NCI-H128 (cell line): ENCODE measurements around the gene HOXC12.

ENCODE experiments used
- DNase-seq: peaks from one replicate; lab custom pipeline; 2025; ENCODE audit not compliant: unreplicated experiment; lab: John Stamatoyannopoulos, UW

The HOXC12 gene

GRCh38 chr12:53971129-53971528 is 16.4 kb downstream of the HOXC12 start:
- no peak for DNase-seq

DNA sequence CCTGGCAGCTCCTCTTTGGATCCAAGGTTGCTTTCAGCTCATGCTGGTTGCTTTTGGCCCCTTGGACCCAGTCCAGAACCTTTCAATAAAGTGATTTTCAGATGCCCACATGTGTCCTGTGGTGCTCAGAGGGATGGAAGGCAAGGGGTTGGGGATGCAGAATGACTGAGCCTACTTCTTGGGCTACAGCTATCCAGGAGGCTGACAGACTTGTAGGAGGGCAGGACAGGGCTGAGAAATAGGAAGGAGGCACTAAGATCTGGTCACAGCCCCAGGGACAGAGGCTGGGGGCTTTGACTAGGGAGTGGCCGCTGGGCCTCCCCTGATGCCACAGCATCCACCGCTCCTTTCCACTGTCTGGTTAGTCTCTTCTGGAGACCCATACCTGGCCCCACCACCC is 17.0 kb downstream of the HOXC12 start:
- no peak for DNase-seq

- DNase-seq, result no peak
These were observed 17.5 kb downstream of the HOXC12 start for GRCh38 chr12:53972152-53972702.

DNA sequence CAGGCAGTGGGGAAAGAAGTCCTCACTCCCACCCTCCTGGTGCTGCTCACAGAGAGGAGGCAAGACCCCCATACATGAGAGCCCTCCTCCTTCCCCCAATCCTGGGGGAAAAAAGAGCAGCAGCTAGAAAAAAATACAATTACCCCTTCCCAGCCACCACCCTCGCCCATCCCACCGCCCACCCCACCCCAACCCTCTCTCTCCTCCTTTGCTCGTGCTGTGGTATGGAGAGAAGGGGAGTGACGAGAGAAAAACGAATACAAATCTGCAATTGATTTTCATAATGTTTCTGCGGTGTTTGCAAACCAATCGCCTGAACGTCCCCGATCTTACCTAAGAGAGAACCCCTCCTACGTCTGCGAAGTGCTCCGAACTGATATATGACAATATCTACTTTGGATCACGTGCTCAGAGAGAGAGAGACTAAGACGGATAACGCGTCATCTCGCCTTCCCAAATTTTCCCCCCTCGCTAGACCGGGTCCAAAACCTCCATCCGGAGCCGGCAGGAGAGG is 18.1 kb downstream of the HOXC12 start, which contains the start of gene HOXC11:
Gene HOXC11 (plus strand): TSS at position 405 of the 514 bp plus-strand sequence. CDS start 116 bp downstream, outside the sequence.
- no peak for DNase-seq

- no peak for DNase-seq
These were observed 18.7 kb downstream of the HOXC12 start for GRCh38 chr12:53973236-53974042.

DNA sequence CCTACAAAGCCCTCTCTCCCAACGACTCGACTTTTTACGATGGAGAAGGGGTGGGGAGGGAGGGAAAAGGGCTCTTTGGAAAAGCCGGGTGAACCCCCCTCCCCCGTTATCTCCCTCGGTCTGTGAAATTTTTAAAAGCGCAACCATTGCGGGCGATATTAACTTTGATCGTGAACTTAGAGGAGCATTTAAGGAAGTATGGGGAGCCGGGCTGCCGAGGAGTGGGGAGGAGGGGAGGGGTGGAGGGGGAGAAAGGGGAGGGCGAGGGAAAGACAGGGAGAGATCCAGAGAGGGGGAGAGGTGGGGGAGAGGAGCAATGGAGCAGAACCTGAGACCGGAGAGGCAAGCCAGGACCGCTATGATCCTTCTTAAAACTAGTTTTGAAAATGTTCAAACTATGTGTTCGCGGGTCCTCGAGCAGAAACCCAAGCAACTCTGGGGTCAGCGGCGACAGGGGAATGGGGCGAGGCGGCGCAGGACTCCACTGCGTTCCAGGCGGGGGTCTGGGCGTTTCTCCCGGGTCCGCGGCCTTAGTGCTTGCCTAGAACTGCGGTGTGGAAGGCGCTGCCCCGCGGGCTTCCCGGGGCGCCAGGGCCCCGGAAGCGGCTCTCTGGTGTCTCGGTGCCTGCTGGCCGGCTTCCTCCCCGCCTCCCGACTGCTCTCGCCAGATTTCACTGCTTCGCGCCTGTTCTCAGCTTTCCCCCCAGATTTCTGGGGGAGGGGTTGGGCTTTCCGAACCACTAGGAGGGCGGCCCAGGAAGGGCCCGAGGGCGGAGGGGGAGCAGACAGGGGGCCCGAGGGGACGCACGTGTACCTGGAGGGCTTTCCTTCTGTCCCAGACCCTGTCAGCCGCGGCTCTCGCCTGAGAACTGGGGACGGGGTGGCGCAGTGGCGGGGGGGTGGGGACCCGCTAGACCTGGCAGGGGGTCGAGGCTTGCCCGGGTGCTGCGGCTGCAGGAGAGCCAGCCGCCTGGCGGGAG is 19.7 kb downstream of the HOXC12 start, which contains the start of gene HOTAIR:
Gene HOTAIR (minus strand): TSS at position 871 of the 980 bp plus-strand sequence.
- DNase-seq, result no peak

- no peak for DNase-seq
These were observed 20.4 kb downstream of the HOXC12 start for GRCh38 chr12:53975064-53975471.

DNA sequence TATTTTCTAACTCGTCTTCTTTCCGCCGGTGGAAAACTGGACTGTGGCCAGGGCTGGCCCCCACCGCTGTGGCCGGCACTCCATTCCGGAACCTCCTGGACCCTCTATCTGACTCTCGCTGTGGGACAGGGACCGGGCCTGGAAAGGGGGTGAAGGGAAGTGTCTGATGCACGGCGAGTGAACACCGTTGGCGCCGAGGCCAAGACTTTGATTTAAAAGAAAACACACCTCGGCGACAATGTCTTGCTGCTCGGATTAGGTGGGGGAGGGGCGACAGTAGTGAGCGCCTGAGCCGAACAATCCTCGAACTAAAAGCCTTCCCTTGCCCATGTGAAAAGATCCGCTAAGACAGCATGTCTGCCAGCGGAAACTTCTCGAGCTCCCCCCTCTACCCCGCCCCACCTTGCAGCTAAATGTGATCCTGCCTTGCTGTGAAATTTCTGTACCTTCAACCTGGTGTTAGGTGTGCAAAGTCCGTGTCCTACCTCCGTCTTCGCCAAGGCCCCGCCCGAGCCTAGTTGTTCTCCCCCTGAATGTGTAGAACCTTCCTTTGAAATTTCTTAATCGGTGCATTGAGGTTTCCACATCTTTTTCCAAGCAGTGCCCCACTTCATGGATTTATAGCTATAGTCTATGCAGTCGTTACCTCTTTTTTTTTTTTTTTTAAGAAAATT is 20.9 kb downstream of the HOXC12 start:
- no peak for DNase-seq

DNA sequence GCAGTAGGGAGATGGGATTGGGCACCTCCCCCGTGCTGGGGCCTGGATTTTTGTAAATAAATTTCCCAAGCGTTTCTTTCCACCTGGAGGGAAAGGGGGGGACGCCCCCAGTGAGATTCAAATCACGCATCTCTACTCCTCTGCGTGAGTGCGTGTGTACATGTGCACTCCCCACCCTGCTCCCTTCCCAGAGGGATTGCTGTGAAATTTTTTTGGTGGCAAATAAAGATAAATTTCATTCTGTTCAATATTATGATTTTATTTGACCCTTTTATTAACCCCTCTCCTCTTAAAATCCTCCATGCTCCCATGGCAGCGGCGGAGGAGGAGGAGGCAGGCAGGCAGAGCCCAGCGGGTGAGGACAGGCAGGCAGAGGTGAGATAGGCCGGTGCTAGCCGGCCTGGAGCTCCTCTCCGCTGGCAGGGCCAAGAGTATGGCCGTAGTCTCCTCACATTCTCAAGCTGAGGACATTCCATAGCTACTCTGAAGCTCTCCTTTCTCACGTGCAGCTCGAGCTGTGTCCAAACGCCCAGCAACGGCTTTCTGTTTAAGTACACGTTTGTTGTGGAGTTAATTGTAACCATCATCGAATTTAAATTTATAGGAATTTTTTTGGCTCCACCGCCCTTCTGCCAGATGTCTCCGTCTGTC is 21.6 kb downstream of the HOXC12 start:
- no peak for DNase-seq

- DNase-seq, result no peak
These were observed 22.3 kb downstream of the HOXC12 start for GRCh38 chr12:53976823-53977595.

GRCh38 chr12:53977596-53978445 is 23.1 kb downstream of the HOXC12 start:
- no peak for DNase-seq

GRCh38 chr12:53978477-53979356 is 24.0 kb downstream of the HOXC12 start:
- DNase-seq, result no peak

DNA sequence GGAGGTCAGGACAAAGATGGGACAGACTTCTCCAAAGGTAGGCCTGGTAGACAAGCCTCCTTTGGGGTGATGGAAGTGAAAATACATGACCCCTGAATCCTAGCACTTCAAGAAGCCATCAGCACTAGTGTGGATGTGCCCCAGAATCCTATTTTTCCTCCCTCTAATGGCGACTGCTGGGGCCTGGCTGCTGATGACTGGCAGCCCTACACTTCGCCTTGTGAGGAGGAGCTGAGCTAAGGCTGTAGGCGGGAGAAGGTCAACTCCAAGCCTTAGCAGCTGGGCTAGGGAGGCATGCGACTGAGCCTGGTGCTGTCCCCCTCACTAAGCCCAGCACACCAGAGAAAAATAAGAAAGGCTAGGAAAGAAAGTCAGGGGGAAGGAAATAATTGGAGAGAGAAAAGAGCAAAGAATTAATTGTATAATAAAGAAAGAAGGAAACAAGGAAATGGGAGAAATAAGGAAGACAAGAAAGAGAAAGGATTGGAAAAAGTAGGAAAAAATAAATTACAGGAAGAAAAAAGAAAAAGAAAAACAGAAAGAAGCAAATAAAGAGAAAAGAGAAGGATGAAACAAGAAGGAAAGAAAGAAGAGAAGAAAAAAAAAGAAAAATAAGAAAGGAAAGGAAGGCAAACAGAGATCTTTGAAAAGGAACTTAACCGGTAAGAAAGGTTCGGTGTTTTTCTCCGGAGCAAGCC is 25.6 kb downstream of the HOXC12 start:
- no peak for DNase-seq

DNA sequence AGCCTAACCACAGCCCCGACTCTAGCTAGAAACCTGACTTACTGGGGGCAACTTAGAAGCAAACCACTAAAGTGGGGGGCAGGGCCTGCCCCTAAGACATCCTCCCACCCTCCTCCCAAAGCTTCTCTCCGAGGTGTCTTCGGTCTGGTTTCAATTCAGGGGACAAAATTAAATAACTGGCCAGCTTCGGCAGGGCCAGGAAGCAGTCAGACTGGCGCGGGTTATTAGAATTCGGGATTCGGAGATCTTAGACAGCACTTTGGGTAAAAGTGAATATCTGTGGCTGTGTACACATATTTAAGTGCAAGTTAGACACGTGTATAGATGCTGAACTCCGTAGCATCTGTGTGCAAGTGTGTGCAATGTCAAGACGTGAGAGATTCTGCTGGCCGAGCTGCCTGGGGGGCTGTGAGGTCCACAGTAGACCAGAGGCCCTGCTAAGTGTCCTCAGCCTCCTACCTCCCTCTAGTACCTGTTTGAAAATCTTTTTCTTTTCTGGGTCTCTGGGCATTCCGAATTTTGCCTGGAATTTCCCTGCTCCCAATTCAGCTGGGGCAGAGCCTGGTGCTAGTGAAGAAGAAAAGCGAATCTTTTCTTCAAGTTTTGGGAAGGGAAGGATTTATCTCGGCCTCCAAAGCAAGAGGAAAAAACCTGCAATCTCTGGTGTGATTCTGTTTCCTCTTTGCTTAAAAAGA is 26.2 kb downstream of the HOXC12 start:
- DNase-seq, result no peak

DNA sequence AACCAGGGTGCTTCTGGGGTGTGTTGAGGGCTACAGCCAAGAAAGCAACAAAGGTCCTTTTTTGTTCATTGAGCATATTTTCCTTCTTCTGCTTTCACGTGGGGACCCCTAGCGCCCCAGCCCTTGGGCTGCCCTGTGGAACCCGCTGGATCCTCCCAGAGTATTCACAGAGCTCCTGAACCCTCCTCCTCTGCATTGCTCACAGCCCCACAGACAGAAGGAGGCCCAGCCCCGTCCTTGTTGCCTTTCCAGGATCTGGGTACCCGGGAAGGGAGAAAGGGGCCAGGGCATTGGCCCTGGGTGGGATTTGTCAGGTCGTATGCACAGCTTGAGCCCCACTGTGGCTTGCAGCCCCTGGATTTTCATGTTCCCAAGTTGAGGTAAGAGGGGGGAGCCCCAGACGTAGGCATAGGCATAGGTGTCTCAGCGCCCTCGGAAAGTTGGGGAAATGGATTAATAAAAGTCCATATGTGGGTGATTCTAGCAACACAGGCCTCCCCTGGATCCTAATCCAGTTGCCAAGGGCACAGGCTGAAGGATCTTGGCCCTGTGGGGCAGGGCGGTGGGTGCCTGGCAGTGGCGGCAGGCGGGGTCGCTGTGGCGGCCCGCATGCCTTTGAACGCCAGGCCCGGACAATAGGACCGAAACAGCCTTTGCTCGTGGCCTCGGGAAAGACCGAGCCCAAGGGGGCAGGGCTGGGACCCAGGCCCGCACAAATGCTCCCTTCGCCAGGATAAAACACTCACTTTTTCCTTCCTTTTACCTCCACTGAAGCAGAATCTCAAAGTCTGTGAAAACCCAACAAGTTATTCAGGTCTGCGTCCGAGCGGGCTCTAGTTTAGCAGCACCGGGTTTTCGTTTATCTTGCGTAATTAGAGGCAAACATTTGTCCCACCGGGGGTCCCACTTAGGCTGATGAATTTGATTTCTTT is 27.2 kb downstream of the HOXC12 start:
- DNase-seq, result no peak
